ENCODE data around the gene PROKR1. TPM values are rescaled to one million over a fixed set of nuclear protein-coding genes. Genes with fewer than 3 reads are reported as not detected.

Gene PROKR1
- total RNA-seq, 2 experiments from 2014 or later: not detected

DNA sequence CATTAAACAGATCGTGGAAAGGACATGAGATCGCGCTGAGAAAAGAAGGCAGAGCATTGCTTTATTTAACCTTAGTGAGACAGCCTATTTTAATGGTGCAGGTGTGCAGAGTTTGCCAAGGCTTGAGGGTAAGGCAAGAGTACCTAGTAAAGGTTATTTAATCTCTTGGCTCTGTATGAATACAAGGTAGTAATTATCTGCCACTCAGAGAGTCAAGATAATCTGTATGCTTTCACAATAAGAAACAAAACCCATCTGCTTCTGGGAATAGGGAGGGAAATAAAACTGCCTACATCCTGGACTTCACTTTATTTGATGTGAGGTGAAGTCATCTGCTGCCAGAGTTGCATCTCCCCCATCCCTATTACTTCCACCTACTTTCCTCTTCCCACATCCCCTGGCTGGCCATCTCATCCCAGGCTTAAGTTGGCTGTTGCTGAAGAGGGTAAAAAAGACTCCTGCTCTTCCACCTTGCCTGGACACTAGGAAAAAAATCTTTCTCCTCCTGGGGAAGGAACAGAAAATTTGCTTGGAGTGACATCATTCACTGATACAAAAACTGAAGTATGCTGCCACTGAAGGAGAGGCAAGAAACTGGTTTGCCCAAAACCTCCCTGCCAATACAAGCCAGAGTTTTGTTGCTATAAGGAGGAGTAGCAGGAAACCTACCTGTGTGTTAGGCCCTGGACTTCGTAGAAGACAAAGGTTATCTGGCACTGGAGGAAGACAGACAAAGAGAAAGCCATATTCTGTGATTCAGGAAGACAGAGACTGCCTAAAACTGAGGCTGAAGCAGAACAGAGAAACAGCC is 55.4 kb downstream of the PROKR1 start:
- Histone ChIP-seq H3K9me3 (ENCODE audit: control insufficient read depth in 1 of 2, insufficient read depth in 1 of 2, low read length in 2 of 2) (peaks cover 0 to 6% of the 10 kb centered on the region in 2 experiments), H3K4me3 (ENCODE audit: low read length) (no peak overlapping the region), H3K4me1 (ENCODE audit: insufficient read depth, low read length) (no peaks in the 10 kb centered on the region), H3K36me3 (ENCODE audit: insufficient read depth, low read length) (no peaks in the 10 kb centered on the region), H3K27me3 (ENCODE audit: control insufficient read depth in 1 of 2, insufficient read depth in 2 of 2, low read length in 2 of 2) (no peaks in the 10 kb centered on the region), H3K27ac (ENCODE audit: low read depth in 1 of 2, low read length in 2 of 2) (no peak overlapping the region)
- peaks cover 8% of the 10 kb centered on the region for H3K27me3 Mint-ChIP-seq
- no peak for DNase-seq
- no peaks in the 10 kb centered on the region for H3K36me3 Mint-ChIP-seq (ENCODE audit: low read depth)
- POLR2A ChIA-PET: no interaction called here
- H3K27ac Mint-ChIP-seq: no peak overlapping the region
- peaks cover 4% of the 10 kb centered on the region for H3K9me3 Mint-ChIP-seq
- H3K4me1 Mint-ChIP-seq (ENCODE audit: low read depth): peaks cover 8% of the 10 kb centered on the region
- intact Hi-C loops (cut with DNase I, micrococcal nuclease): no loop called here
- ATAC-seq (ENCODE audit: poor library complexity): no peak
- TF ChIP-seq CTCF (IDR thresholded peaks at IDR 0.05): no peak
- CTCF ChIA-PET: no interaction called here
- H3K4me3 Mint-ChIP-seq: no peak overlapping the region

- no peak for ATAC-seq (ENCODE audit: poor library complexity)
- ChIA-PET CTCF (interaction anchor here (0.7 to 1.2 kb wide), 2 partner anchors 106 to 219 kb away, joined by 3 to 4 read pairs; no protein-coding TSS in a partner anchor), POLR2A (no interaction called here)
- peaks cover 8% of the 10 kb centered on the region for H3K4me1 Mint-ChIP-seq (ENCODE audit: low read depth)
- no peak overlapping the region for H3K4me3 Mint-ChIP-seq
- peaks cover 4% of the 10 kb centered on the region for H3K9me3 Mint-ChIP-seq
- H3K9me3 ChIP-seq (ENCODE audit: control insufficient read depth in 1 of 2, insufficient read depth in 1 of 2, low read length in 2 of 2): peaks cover 0 to 6% of the 10 kb centered on the region in 2 experiments
- DNase-seq: no peak
- H3K36me3 Mint-ChIP-seq (ENCODE audit: low read depth): no peaks in the 10 kb centered on the region
- no peak overlapping the region for H3K27ac ChIP-seq (ENCODE audit: low read depth in 1 of 2, low read length in 2 of 2)
- no peaks in the 10 kb centered on the region for H3K4me1 ChIP-seq (ENCODE audit: insufficient read depth, low read length)
- intact Hi-C loops (cut with DNase I, micrococcal nuclease): no loop called here
- H3K27ac Mint-ChIP-seq: no peak overlapping the region
- H3K27me3 Mint-ChIP-seq: no peaks in the 10 kb centered on the region
- H3K27me3 ChIP-seq (ENCODE audit: control insufficient read depth in 1 of 2, insufficient read depth in 2 of 2, low read length in 2 of 2): no peaks in the 10 kb centered on the region
- H3K36me3 ChIP-seq (ENCODE audit: insufficient read depth, low read length): no peaks in the 10 kb centered on the region
- no peak overlapping the region for H3K4me3 ChIP-seq (ENCODE audit: low read length)
- TF ChIP-seq CTCF (IDR thresholded peaks at IDR 0.05): no peak
These were observed 57.2 kb downstream of the PROKR1 start for GRCh38 chr2:68700560-68700959.

- Histone ChIP-seq H3K36me3 (ENCODE audit: insufficient read depth, low read length) (no peaks in the 10 kb centered on the region), H3K27me3 (ENCODE audit: control insufficient read depth in 1 of 2, insufficient read depth in 2 of 2, low read length in 2 of 2) (no peaks in the 10 kb centered on the region), H3K27ac (ENCODE audit: low read depth in 1 of 2, low read length in 2 of 2) (no peak overlapping the region), H3K9me3 (ENCODE audit: control insufficient read depth in 1 of 2, insufficient read depth in 1 of 2, low read length in 2 of 2) (no peaks in the 10 kb centered on the region), H3K4me1 (ENCODE audit: insufficient read depth, low read length) (peaks cover 6% of the 10 kb centered on the region), H3K4me3 (ENCODE audit: low read length) (no peak overlapping the region)
- intact Hi-C loops (cut with DNase I, micrococcal nuclease): loop anchor here (5.0 kb wide), 3 partner anchors 131 to 244 kb away; no protein-coding TSS in a partner anchor
- no peak for ATAC-seq (ENCODE audit: poor library complexity)
- DNase-seq: no peak
- ChIA-PET CTCF (no interaction called here), POLR2A (no interaction called here)
- H3K27me3 Mint-ChIP-seq: no peaks in the 10 kb centered on the region
- no peak overlapping the region for H3K27ac Mint-ChIP-seq
- peaks cover 15% of the 10 kb centered on the region for H3K4me1 Mint-ChIP-seq (ENCODE audit: low read depth)
- H3K36me3 Mint-ChIP-seq (ENCODE audit: low read depth): no peaks in the 10 kb centered on the region
- H3K4me3 Mint-ChIP-seq: no peak overlapping the region
- no peaks in the 10 kb centered on the region for H3K9me3 Mint-ChIP-seq
- TF ChIP-seq CTCF (IDR thresholded peaks at IDR 0.05): no peak
These were observed 63.3 kb downstream of the PROKR1 start for GRCh38 chr2:68706637-68707036.

Other genes with a start within 250 kb of the PROKR1 start
- gene FBXO48, start 176.3 kb upstream of the PROKR1 start, total RNA-seq: under 1 TPM; 0.44 to 0.50 TPM
- gene APLF, start 176.0 kb upstream of the PROKR1 start, total RNA-seq: 1 to 10 TPM; 4.1 to 4.3 TPM
- 10 to 100 TPM; 39.3 to 41.8 TPM for gene ARHGAP25, start 91.2 kb downstream of the PROKR1 start, total RNA-seq
- gene BMP10, start 227.8 kb downstream of the PROKR1 start, total RNA-seq: not detected